KMS-11 (cell line): ENCODE results near the gene FRMD4A.

Experiments
- H2AFZ ChIP-seq: fragments of 200-600 bp; sonication (generic); 2 replicates; pipeline ENCODE4 v1.6.1; 2016; ENCODE audit warnings: antibody characterized with exemption, mixed run types, low read depth
- H3K27ac ChIP-seq: fragments of 200-600 bp; sonication (generic); 2 replicates; pipeline ENCODE4 v1.6.1; 2016; ENCODE audit warnings: mild to moderate bottlenecking, mixed run types
- H3K27me3 ChIP-seq: fragments of 200-600 bp; sonication (generic); 2 replicates; pipeline ENCODE4 v1.6.1; 2017; ENCODE audit warnings: mild to moderate bottlenecking, low read depth, mixed run types, moderate library complexity; ENCODE audit not compliant: insufficient read depth
- H3K36me3 ChIP-seq: fragments of 200-600 bp; sonication (generic); 2 replicates; pipeline ENCODE4 v1.6.1; 2017; ENCODE audit warnings: mild to moderate bottlenecking, mixed run types; ENCODE audit not compliant: insufficient read depth
- H3K4me1 ChIP-seq: fragments of 200-600 bp; sonication (generic); 2 replicates; pipeline ENCODE4 v1.6.1; 2016; ENCODE audit warnings: mild to moderate bottlenecking, low read depth, mixed run types; ENCODE audit not compliant: poor library complexity, severe bottlenecking
- H3K4me2 ChIP-seq: fragments of 200-600 bp; sonication (generic); 2 replicates; pipeline ENCODE4 v1.7.0; 2016; ENCODE audit warnings: mild to moderate bottlenecking, mixed run types
- H3K4me3 ChIP-seq: fragments of 200-600 bp; sonication (generic); IDR thresholded peaks from 2 replicates; pipeline ENCODE4 v1.6.1; 2017; ENCODE audit warnings: low read depth, low read length, mixed read lengths; ENCODE audit not compliant: insufficient read depth
- H3K79me2 ChIP-seq: fragments of 200-600 bp; sonication (generic); 2 replicates; pipeline ENCODE4 v1.6.1; 2016; ENCODE audit warnings: low read depth, mixed run types; ENCODE audit not compliant: insufficient read depth
- H3K9ac ChIP-seq: fragments of 200-600 bp; sonication (generic); 2 replicates; pipeline ENCODE4 v1.6.1; 2016; ENCODE audit warnings: mild to moderate bottlenecking, mixed run types
- H4K20me1 ChIP-seq: fragments of 200-600 bp; sonication (generic); 2 replicates; pipeline ENCODE4 v1.6.1; 2016; ENCODE audit warnings: mild to moderate bottlenecking, mixed run types; ENCODE audit not compliant: insufficient read depth
- CTCF ChIP-seq: fragments of 200-600 bp; sonication (generic); conservative IDR thresholded peaks from 2 replicates; pipeline ENCODE4 v1.6.1; 2017; ENCODE audit warnings: low read depth, mild to moderate bottlenecking, antibody characterized with exemption, low read length, moderate library complexity, mixed read lengths

FRMD4A gene

GRCh38 chr10:13698217-13698616, 632.5 kb downstream of the FRMD4A start:
- TF ChIP-seq CTCF: no peak
- Histone ChIP-seq H3K27ac (no peak overlapping the region), H3K36me3 (no peaks in the 10 kb centered on the region)

GRCh38 chr10:13696071-13696470, 634.7 kb downstream of the FRMD4A start:
- Histone ChIP-seq H3K4me3 (no peak overlapping the region), H3K4me2 (no peak overlapping the region), H4K20me1 (no peaks in the 10 kb centered on the region), H3K9ac (no peak overlapping the region), H3K79me2 (no peaks in the 10 kb centered on the region), H2AFZ (no peak overlapping the region), H3K27me3 (no peaks in the 10 kb centered on the region), H3K36me3 (no peaks in the 10 kb centered on the region), H3K4me1 (no peaks in the 10 kb centered on the region), H3K27ac (no peak overlapping the region)
- no peak for TF ChIP-seq CTCF

More at GRCh38 chr10:13698217-13698616, 632.5 kb downstream of the FRMD4A start:
- Histone ChIP-seq H3K9ac (no peak overlapping the region), H3K4me2 (no peak overlapping the region), H3K27me3 (no peaks in the 10 kb centered on the region), H2AFZ (no peak overlapping the region), H3K4me3 (no peak overlapping the region), H4K20me1 (no peaks in the 10 kb centered on the region), H3K4me1 (no peaks in the 10 kb centered on the region), H3K79me2 (no peaks in the 10 kb centered on the region)

GRCh38 chr10:13695588-13695987, 635.1 kb downstream of the FRMD4A start:
- Histone ChIP-seq H3K36me3 (no peaks in the 10 kb centered on the region), H3K4me1 (no peaks in the 10 kb centered on the region)
- no peak for TF ChIP-seq CTCF

GRCh38 chr10:13693783-13694700, 636.7 kb downstream of the FRMD4A start:
- no peaks in the 10 kb centered on the region for H3K36me3 ChIP-seq

More at GRCh38 chr10:13695588-13695987, 635.1 kb downstream of the FRMD4A start:
- Histone ChIP-seq H4K20me1 (no peaks in the 10 kb centered on the region), H2AFZ (no peak overlapping the region), H3K4me3 (no peak overlapping the region), H3K27me3 (no peaks in the 10 kb centered on the region), H3K9ac (no peak overlapping the region), H3K27ac (no peak overlapping the region), H3K4me2 (no peak overlapping the region), H3K79me2 (no peaks in the 10 kb centered on the region)

More at GRCh38 chr10:13693783-13694700, 636.7 kb downstream of the FRMD4A start:
- Histone ChIP-seq H2AFZ (no peak overlapping the region), H3K79me2 (no peaks in the 10 kb centered on the region), H3K27me3 (no peaks in the 10 kb centered on the region), H3K9ac (no peak overlapping the region), H3K4me1 (no peaks in the 10 kb centered on the region), H3K4me3 (no peak overlapping the region), H3K27ac (no peak overlapping the region), H3K4me2 (no peak overlapping the region), H4K20me1 (no peaks in the 10 kb centered on the region)
- no peak for TF ChIP-seq CTCF
